HG03139 (cell line): ENCODE results near the gene ZAR1.
A peak's percentile ranks its signal among the peaks of the same experiment; 100 is the strongest.

Source experiments
- ATAC-seq: cut with Tn5 transposase; IDR thresholded peaks from one replicate; pipeline ENCODE4 v1.9.1; 2021; ENCODE audit not compliant: unreplicated experiment

ZAR1 gene

DNA sequence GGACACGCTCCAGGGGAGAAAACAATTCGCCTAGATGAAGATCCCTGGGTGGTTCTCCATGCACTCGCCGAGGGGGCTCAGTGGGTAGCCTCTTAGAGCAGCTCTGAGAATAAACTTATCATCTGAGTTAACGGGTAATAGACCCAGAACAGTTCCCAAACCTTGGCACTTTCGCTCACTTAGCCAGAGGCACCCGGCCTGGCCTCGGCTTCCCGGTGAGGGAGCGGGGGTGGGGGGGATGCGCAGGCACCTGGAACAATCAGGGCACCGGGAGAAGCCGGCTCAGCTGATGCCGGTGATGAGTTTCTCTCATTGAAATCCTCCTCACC is 405 bp upstream of the ZAR1 start:
- ATAC-seq: no peak

- ATAC-seq: no peak
Observed at GRCh38 chr4:48490680-48491513, 845 bp downstream of the ZAR1 start.

DNA sequence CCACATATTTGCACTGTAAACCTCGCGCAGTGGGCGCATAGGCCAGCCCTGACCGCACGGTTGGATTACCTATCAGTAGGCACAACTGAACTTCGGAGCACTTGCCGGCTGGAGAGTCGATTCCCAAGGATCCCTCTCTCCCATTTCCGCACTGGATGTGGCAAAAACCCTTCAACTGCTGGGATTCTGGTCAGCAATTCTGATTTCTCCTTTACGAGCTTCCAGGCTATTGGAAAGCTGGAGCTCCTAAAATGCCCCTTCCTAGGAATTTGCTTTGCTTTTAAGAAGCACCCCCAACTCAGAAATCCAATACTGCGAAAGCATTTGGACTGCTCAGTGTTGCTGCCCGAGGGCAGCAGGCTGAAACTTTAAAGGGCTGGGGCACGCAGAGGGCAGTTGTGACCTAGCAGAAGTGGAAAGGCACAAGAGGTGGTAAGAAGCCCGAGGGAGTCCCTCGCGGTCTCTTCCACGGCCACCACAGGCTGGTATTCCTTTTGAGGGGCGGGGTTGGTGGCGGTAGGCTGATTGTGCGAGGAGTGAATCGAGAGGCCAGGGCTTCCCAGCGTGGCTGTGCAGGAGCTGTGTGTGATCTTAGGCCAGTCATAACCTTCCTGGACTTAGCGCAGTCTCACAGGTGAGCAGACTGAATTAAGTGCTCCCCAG is 1.6 kb downstream of the ZAR1 start:
- ATAC-seq: no peak

DNA sequence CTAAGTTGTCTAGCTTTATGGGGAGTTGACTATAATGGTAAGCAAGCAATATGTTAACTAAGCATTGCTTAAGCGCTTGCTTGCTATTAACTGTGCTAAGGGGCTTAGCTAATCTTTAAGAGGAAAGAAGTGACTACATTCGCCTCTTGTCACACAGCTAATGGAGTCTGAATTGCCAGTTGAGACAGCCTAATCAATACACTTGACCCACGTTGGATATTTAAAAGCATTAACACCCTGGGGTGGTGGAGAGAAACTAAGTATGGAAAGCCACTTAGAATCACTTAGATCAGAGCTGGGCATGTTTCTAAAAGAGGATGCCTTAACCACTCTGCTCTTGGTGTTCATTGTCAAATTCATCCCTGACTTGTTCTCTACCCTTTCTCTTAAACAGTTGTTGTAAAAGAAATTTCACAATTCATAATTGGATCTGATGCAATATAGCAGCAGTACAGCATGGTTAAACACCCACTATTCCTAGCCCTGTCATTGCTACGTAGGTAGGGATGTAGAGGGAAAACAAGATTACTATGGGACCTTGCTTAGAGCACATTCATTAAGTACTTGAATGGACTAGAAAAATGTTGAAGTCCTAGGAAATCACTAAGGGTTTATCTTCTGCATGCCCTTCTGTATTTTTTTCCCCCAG is 3.5 kb downstream of the ZAR1 start:
- ATAC-seq: no peak

- ATAC-seq: no peak
Observed at GRCh38 chr4:48495941-48496340, 5.9 kb downstream of the ZAR1 start.

DNA sequence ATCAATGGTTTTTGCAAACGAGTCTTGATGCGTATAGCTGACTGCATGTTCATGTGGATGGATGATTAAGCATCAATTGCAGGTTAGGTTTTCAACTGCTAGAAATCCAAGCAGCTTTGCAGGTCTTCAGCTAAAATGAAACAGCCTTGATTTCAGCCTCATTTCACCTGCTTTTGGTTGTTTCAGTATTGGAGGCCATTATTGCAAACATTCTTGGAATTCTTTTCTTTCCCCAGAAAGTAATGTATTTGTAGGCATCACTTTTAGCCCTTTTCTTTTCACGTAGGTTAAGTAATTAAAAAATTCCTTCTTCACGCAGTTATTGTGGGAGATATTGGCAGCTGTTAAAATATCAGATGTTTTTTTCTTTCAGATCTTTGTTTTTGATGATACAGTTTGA is 8.8 kb downstream of the ZAR1 start:
- ATAC-seq: no peak

GRCh38 chr4:48499551-48500066 is 9.6 kb downstream of the ZAR1 start:
- ATAC-seq: peak; percentile 73

- ATAC-seq: no peak
Observed at GRCh38 chr4:48503233-48504025, 13.4 kb downstream of the ZAR1 start.

- no peak for ATAC-seq
Observed at GRCh38 chr4:48504026-48504330, 13.9 kb downstream of the ZAR1 start.

DNA sequence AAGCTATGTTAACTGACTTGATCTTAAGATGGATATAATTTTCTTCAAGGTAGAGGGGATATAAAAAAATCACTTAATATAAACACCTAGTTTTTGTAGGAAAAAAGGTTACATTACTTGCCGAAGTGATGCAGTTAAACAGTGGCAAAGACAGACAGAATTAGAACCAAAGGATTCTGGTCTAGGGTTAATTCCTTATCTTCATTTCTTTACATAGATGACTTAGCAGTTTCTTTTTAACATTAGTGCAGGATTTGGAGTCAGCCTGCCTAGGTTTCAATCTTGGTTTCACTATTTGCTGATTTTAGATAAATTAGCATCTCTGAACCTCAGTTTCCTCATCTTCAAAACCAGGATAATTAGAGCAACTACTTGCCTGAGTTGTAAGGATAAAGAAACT is 14.3 kb downstream of the ZAR1 start:
- ATAC-seq: no peak

DNA sequence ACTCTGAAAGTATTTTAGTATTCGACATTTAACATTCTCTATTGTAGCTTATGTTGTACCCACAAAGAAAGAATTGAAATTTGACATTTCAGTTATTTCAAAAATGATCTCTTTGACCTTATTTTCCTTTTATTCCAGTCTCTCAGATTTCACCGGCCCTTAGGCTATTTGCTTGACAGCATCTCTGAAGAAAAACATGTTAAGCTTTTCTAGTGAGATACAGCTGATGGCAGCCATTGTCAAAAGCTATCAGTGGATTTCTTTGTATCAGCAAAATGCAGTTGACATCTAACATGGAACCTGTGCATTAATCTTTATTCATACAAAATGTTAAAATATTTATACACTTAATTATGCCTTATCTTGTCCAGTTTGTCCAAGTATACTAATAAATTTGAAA is 16.7 kb downstream of the ZAR1 start:
- ATAC-seq: no peak

DNA sequence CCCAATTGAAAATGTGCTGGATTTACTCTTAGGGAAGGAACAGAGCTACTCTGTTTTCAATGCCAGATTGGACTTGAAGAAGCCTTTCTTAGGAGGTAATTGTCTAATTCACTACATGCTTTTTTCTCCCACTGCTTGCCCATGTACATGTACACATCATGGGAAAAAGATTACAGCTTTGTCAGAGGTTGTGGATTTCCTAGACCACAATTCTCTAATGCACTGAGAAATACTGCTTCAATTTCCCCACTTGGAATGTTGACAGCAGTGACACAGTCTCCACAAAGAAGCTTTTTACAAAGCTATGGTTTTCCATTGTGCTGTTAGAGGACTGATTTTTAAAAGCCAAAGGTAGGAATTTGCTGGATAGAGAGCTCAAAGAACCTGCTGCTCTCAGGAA is 19.5 kb downstream of the ZAR1 start:
- no peak for ATAC-seq

- no peak for ATAC-seq
Observed at GRCh38 chr4:48518143-48518542, 28.1 kb downstream of the ZAR1 start.

GRCh38 chr4:48526406-48526805 is 36.4 kb downstream of the ZAR1 start:
- no peak for ATAC-seq

- no peak for ATAC-seq
Observed at GRCh38 chr4:48538358-48538757, 48.3 kb downstream of the ZAR1 start.

- no peak for ATAC-seq
Observed at GRCh38 chr4:48539597-48539996, 49.5 kb downstream of the ZAR1 start.

- no peak for ATAC-seq
Observed at GRCh38 chr4:48542888-48543287, 52.8 kb downstream of the ZAR1 start.

DNA sequence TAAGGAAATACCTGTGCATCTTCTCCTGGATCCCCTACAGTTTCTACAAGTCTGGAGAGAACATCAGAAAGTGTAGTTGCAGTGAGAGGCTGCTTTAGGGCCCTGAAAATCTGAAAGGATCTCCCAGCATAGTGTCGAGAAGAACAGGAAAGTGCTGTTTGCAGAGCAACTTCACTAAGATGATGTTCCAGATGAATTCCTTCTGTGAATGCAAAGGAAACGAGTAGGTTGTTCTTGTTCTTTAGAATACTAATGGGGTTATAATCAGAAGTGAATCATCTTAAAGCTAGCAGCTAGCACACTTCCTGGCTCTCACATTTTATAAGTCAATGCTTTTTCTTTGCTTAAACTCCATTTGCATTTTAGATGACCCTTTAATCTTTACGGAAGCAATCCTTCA is 53.7 kb downstream of the ZAR1 start:
- ATAC-seq: no peak
